Lower lobe of right lung (tissue), 2 donors: ENCODE data around the gene PLD5. TPM values are rescaled to one million over a fixed set of nuclear protein-coding genes. Genes with fewer than 3 reads are reported as not detected.

Source experiments
- ATAC-seq, 2 donors: fragments of 200-7000 bp; cut with Tn5 transposase; one replicate each; pipeline ENCODE4 v1.9.1; 2020 to 2022; ENCODE audit warnings: mild to moderate bottlenecking in 2 of 2, moderate library complexity in 2 of 2
- DNase-seq: peaks from one replicate; pipeline ENCODE4 v3.0.0-alpha.2; 2020
- H3K27ac ChIP-seq: fragments of 200-600 bp; one replicate; pipeline ENCODE4 v1.8.0; 2022
- H3K27me3 ChIP-seq: fragments of 200-600 bp; one replicate; pipeline ENCODE4 v1.8.0; 2022; ENCODE audit warnings: low read depth
- H3K36me3 ChIP-seq: fragments of 200-600 bp; one replicate; pipeline ENCODE4 v1.8.0; 2022; ENCODE audit warnings: mild to moderate bottlenecking
- H3K4me1 ChIP-seq: fragments of 200-600 bp; one replicate; pipeline ENCODE4 v1.8.0; 2022
- H3K4me3 ChIP-seq: fragments of 200-600 bp; one replicate; pipeline ENCODE4 v1.8.0; 2022; ENCODE audit warnings: mild to moderate bottlenecking
- H3K9me3 ChIP-seq: fragments of 200-600 bp; one replicate; pipeline ENCODE4 v1.8.0; 2022
- CTCF ChIP-seq: fragments of 200-600 bp; IDR thresholded peaks from one replicate; pipeline ENCODE4 v1.8.0; 2022; ENCODE audit warnings: antibody characterized with exemption, mild to moderate bottlenecking
- intact Hi-C: fragments of 100-400 bp; cut with DNase I; formaldehyde crosslinking; loops from one replicate; pipeline ENCODE4 v1.11.0; 2022
- total RNA-seq: library from RNA; stranded (reverse); fragmentation: NEBNext Ultra II Directional; extraction: Animal tissue kit (Norgen Biotek cat#: 25700); gene quantifications from one replicate; pipeline ENCODE4 v1.2.1, GENCODE V29; 2021
- donor health status: DM: no; HTN: yes; CAD: no; lungs with severe emphysema.

The PLD5 gene
- total RNA-seq, 1 donor from 2014 or later, result 0.21 TPM

GRCh38 chr1:242542271-242542670 is 17.8 kb upstream of the PLD5 start:
- no peaks in the 10 kb centered on the region for H3K9me3 ChIP-seq
- H3K4me3 ChIP-seq, result no peak overlapping the region
- no peak for ATAC-seq
- TF ChIP-seq CTCF, result no peak
- intact Hi-C loops, result no loop called here
- H3K4me1 ChIP-seq, result no peaks in the 10 kb centered on the region
- no peaks in the 10 kb centered on the region for H3K27me3 ChIP-seq
- DNase-seq, result no peak
- H3K27ac ChIP-seq, result no peak overlapping the region
- no peaks in the 10 kb centered on the region for H3K36me3 ChIP-seq

DNA sequence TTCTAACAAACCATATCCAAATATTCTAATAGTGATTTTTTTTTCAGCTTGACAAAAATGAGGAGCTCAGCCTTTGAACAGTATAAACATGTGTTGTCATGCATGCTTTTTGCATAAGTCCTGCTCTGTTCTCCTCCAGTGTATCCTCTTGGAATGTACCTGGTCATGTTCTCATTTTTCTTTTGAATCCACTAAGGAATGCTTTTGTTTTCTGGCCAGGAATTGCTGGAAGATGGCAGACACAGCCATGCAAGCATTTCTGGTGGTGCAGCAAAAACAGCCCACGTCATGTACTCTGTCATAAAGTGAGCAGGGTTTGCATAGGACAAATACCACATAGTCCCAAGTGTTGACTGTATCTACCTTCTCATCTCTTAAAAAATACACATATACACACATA is 11.5 kb upstream of the PLD5 start:
- Histone ChIP-seq H3K27me3 (no peaks in the 10 kb centered on the region), H3K4me3 (no peak overlapping the region), H3K4me1 (no peaks in the 10 kb centered on the region), H3K27ac (no peak overlapping the region), H3K36me3 (no peaks in the 10 kb centered on the region), H3K9me3 (no peaks in the 10 kb centered on the region)
- DNase-seq (no peak), ATAC-seq (no peak)
- TF ChIP-seq CTCF, result no peak
- intact Hi-C loops, result no loop called here

DNA sequence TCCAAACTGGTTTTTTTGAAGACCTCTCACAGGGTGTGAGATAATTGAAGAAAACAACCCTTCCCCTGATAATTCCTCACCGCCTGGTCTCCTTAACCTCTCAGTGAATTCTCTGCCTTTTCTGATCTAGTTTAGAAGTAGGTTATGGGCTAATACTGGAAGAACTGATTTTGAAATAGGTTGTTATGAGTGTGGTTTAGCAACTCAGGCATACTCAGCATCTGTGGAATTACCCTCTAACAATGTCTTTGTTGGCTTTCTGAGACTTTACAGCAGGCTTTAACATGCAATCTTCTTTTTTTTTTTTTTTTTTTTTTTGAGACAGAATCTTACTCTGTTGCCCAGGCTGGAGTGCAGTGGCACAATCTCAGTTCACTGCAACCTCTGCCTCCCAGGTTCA is 10.3 kb upstream of the PLD5 start:
- DNase-seq, result no peak
- no peak for TF ChIP-seq CTCF
- Histone ChIP-seq H3K9me3 (no peaks in the 10 kb centered on the region), H3K27ac (no peak overlapping the region), H3K4me1 (no peaks in the 10 kb centered on the region), H3K36me3 (no peaks in the 10 kb centered on the region), H3K4me3 (no peak overlapping the region), H3K27me3 (no peaks in the 10 kb centered on the region)
- ATAC-seq, result no peak
- intact Hi-C loops, result no loop called here

DNA sequence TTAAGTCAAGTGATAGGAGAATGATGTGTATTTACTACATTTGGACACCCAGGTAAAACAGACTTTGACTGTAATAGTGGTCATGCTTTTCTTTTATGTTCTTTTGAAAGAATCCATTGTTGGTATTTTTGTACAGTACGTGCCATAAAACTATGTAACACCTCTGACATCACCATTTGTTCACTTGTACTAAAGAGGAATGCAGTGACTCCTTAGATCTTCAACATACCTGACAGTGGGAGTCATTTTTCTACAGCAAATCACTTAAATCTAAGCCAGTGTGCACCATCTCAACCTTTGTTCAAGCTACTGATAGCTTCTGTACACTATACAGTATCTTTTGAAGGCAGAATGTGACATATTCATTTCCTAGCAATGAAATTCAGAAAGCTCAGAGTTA is 6.3 kb upstream of the PLD5 start:
- Histone ChIP-seq H3K27ac (no peak overlapping the region), H3K36me3 (no peaks in the 10 kb centered on the region), H3K9me3 (no peaks in the 10 kb centered on the region), H3K27me3 (peaks cover 12% of the 10 kb centered on the region), H3K4me3 (no peak overlapping the region), H3K4me1 (no peaks in the 10 kb centered on the region)
- DNase-seq (no peak), ATAC-seq (peak; percentile 19 to 27)
- TF ChIP-seq CTCF, result no peak
- intact Hi-C loops, result no loop called here

DNA sequence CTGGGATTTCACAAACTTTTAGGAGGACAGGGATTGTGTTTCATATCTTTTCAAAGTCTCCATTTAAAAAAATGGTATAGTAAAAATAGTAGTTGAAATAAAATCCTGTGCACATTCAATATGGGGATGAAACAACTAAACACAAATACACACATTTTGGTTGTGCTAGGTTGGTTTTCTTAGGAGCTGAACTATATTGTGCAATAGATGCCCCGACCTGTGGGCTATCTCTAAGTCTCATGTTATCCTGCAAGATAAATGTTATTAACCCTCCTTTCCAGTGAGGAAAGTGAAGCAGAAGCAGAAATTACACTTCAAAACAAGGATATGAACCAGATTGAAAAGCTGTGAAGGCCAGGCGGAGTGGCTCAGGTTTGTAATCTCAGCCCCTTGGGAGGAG is 1.3 kb upstream of the PLD5 start:
- no peak for TF ChIP-seq CTCF
- intact Hi-C loops, result no loop called here
- no peaks in the 10 kb centered on the region for H3K9me3 ChIP-seq
- H3K27ac ChIP-seq, result no peak overlapping the region
- H3K4me3 ChIP-seq, result no peak overlapping the region
- peaks cover 39% of the 10 kb centered on the region for H3K27me3 ChIP-seq
- DNase-seq (no peak), ATAC-seq (no peak)
- no peaks in the 10 kb centered on the region for H3K36me3 ChIP-seq
- peaks cover 6% of the 10 kb centered on the region for H3K4me1 ChIP-seq

- Histone ChIP-seq H3K27ac (no peak overlapping the region), H3K27me3 (peaks cover 39% of the 10 kb centered on the region), H3K4me3 (peak overlapping the region; percentile 33), H3K4me1 (peaks cover 6% of the 10 kb centered on the region), H3K9me3 (no peaks in the 10 kb centered on the region), H3K36me3 (no peaks in the 10 kb centered on the region)
- intact Hi-C loops, result no loop called here
- TF ChIP-seq CTCF, result no peak
- ATAC-seq, result no peak
- DNase-seq, result no peak
Measured at GRCh38 chr1:242525360-242525722, 844 bp upstream of the PLD5 start.
